Type B pancreatic cell (in vitro differentiated cells): ENCODE data around the gene KIF1A. TPM values are rescaled to one million over a fixed set of nuclear protein-coding genes. Genes with fewer than 3 reads are reported as not detected.

ENCODE experiments used
- DNase-seq: peaks from one replicate; pipeline ENCODE4 v3.0.0; 2021; ENCODE audit warnings: mixed read lengths; ENCODE audit not compliant: unreplicated experiment; ENCODE audit errors: extremely low spot score
- H3K27ac Mint-ChIP-seq: 2 replicates; pipeline ENCODE4 v1.8.0; 2021; ENCODE audit warnings: mild to moderate bottlenecking, mixed read lengths
- H3K27me3 Mint-ChIP-seq: 2 replicates; pipeline ENCODE4 v1.8.0; 2021; ENCODE audit warnings: mixed read lengths
- H3K36me3 Mint-ChIP-seq: 2 replicates; pipeline ENCODE4 v1.8.0; 2021; ENCODE audit warnings: mixed read lengths
- H3K4me1 Mint-ChIP-seq: one replicate; pipeline ENCODE4 v1.8.0; 2021; ENCODE audit warnings: mixed read lengths; ENCODE audit not compliant: unreplicated experiment
- H3K4me3 Mint-ChIP-seq: 2 replicates; pipeline ENCODE4 v1.8.0; 2021; ENCODE audit warnings: mild to moderate bottlenecking, mixed read lengths
- H3K9me3 Mint-ChIP-seq: 2 replicates; pipeline ENCODE4 v1.8.0; 2021; ENCODE audit warnings: mixed read lengths
- total RNA-seq: library from RNA; stranded (reverse); gene quantifications from 2 replicates; pipeline ENCODE4 v1.2.1, GENCODE V29; 2021; ENCODE audit warnings: low replicate concordance
- TF ChIP-seq, protein P1 (sequence below): fragments of 200-600 bp; sonication (generic); conservative IDR thresholded peaks from 2 replicates; pipeline ENCODE4 v1.5.0; 2021; ENCODE audit warnings: antibody characterized with exemption, mild to moderate bottlenecking

The KIF1A gene
- total RNA-seq, 1 donor from 2014 or later, result 78.4 TPM

GRCh38 chr2:240856151-240856980, 36.3 kb upstream of the KIF1A start:
- H3K27ac Mint-ChIP-seq, result no peak overlapping the region
- H3K27me3 Mint-ChIP-seq, result no peaks in the 10 kb centered on the region
- peaks cover 4% of the 10 kb centered on the region for H3K36me3 Mint-ChIP-seq
- H3K9me3 Mint-ChIP-seq, result peaks cover 6% of the 10 kb centered on the region
- H3K4me1 Mint-ChIP-seq, result peaks cover 6% of the 10 kb centered on the region
- TF ChIP-seq, protein P1, sequence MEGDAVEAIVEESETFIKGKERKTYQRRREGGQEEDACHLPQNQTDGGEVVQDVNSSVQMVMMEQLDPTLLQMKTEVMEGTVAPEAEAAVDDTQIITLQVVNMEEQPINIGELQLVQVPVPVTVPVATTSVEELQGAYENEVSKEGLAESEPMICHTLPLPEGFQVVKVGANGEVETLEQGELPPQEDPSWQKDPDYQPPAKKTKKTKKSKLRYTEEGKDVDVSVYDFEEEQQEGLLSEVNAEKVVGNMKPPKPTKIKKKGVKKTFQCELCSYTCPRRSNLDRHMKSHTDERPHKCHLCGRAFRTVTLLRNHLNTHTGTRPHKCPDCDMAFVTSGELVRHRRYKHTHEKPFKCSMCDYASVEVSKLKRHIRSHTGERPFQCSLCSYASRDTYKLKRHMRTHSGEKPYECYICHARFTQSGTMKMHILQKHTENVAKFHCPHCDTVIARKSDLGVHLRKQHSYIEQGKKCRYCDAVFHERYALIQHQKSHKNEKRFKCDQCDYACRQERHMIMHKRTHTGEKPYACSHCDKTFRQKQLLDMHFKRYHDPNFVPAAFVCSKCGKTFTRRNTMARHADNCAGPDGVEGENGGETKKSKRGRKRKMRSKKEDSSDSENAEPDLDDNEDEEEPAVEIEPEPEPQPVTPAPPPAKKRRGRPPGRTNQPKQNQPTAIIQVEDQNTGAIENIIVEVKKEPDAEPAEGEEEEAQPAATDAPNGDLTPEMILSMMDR, result peak; percentile 40
- peak; percentile 67 for DNase-seq
- H3K4me3 Mint-ChIP-seq, result no peak overlapping the region

GRCh38 chr2:240855670-240856069, 35.7 kb upstream of the KIF1A start:
- no peak for DNase-seq
- Mint-ChIP-seq H3K27me3 (no peaks in the 10 kb centered on the region), H3K9me3 (peaks cover 6% of the 10 kb centered on the region), H3K4me3 (no peak overlapping the region), H3K4me1 (peaks cover 5% of the 10 kb centered on the region), H3K27ac (no peak overlapping the region), H3K36me3 (peaks cover 4% of the 10 kb centered on the region)
- TF ChIP-seq, protein P1, result no peak

- DNase-seq, result no peak
- H3K27me3 Mint-ChIP-seq, result peaks cover under 1% of the 10 kb centered on the region
- H3K27ac Mint-ChIP-seq, result no peak overlapping the region
- H3K36me3 Mint-ChIP-seq, result peaks cover 4% of the 10 kb centered on the region
- TF ChIP-seq, protein P1, result no peak
- H3K9me3 Mint-ChIP-seq, result peaks cover 6% of the 10 kb centered on the region
- H3K4me3 Mint-ChIP-seq, result no peak overlapping the region
- H3K4me1 Mint-ChIP-seq, result peaks cover 5% of the 10 kb centered on the region
Measured at GRCh38 chr2:240852671-240853314, 32.8 kb upstream of the KIF1A start.

DNA sequence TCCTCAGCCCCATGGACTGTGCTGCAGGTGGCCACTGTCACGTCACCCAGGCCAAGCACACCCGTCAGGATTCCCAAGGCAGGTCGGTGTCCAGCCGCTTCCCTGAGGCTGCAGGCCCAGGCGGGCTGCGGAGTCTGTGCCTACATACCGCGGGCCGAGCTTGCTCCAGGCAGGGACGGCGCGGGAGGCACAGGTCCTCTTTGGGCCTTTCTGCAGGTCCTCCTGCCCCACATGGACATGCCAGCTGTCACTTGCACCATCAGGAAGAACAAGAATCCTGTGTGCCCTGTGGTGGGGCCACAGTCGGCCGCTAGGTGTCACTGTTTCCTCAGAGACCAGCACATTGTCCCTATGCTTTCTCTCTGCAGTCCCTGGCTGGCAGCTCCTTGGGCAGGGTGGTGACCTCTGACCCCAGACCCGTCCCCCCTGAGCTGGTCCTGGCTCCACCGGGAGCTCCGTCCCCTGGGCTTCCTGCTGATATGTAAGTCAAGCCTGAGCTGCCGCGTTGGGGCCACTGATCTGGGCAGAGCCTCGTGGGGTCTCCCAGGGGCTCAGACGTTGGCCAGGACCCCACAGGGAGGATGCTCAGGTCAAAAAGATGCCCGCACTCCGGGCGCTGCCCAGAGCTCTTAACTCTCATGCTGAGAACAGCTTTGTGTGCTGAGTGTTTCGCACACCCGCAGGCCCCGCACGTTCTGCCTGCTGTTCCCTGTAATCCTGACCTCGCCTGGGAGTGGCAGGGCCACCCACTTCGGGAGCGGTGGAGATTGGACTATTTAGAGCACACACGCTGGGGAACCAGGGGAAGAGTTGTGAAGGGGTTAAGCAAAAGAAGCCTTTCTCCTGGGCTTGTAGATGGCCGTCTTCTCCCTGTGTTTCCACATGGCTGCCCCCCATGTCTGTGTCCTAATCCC, 31.3 kb upstream of the KIF1A start:
- Mint-ChIP-seq H3K36me3 (peaks cover 4% of the 10 kb centered on the region), H3K9me3 (peaks cover 6% of the 10 kb centered on the region), H3K4me1 (peaks cover 5% of the 10 kb centered on the region), H3K4me3 (no peak overlapping the region), H3K27me3 (peaks cover 3% of the 10 kb centered on the region), H3K27ac (no peak overlapping the region)
- peak; percentile 90 for DNase-seq
- TF ChIP-seq, protein P1, result peak; percentile 99

DNA sequence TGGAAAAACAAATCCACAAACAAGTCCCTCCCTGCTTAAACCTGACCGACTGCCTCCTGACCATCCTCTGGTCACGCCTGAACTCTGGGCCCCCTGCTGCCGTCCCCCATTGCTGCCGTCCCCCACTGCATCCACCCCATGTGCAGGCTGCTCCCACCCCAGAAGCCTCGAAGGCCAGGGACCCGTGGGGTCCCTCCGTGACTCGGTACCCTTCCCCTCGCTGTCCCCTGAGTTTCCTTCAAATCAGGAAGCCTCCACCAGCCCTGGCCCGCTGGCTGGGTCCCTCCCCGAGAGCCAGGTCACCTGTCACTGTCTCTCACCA, 30.7 kb upstream of the KIF1A start:
- peaks cover 6% of the 10 kb centered on the region for H3K9me3 Mint-ChIP-seq
- no peak overlapping the region for H3K27ac Mint-ChIP-seq
- DNase-seq, result no peak
- peaks cover 4% of the 10 kb centered on the region for H3K36me3 Mint-ChIP-seq
- no peak overlapping the region for H3K4me3 Mint-ChIP-seq
- TF ChIP-seq, protein P1, result no peak
- H3K4me1 Mint-ChIP-seq, result peaks cover 5% of the 10 kb centered on the region
- H3K27me3 Mint-ChIP-seq, result peaks cover 6% of the 10 kb centered on the region
